ENCODE results near the gene LILRA1.
"Not testable (repeated sequence)": the region's sequence is repeated elsewhere in the genome, so short reads cannot be mapped to it uniquely, and the experiment has no call there.

Gene LILRA1

GRCh38 chr19:54624934-54625730 is 31.7 kb downstream of the LILRA1 start:
- DNase-seq (ENCODE audit: low spot score): not testable (repeated sequence)

- no peak for DNase-seq (ENCODE audit: low spot score)
Observed at GRCh38 chr19:54626757-54627156, 33.3 kb downstream of the LILRA1 start.

GRCh38 chr19:54627912-54628311 is 34.5 kb downstream of the LILRA1 start:
- DNase-seq (ENCODE audit: low spot score): not testable (repeated sequence)

GRCh38 chr19:54630262-54630661 is 36.8 kb downstream of the LILRA1 start, which contains the start of gene LILRB1:
TSS of gene LILRB1 (plus strand) at chr19:54630484. CDS start at chr19:54631074, 590 bp downstream.
- not testable (repeated sequence) for DNase-seq (ENCODE audit: low spot score)

- DNase-seq (ENCODE audit: low spot score): no peak
Observed at GRCh38 chr19:54630782-54631181, 37.4 kb downstream of the LILRA1 start.

GRCh38 chr19:54631489-54632337 is 38.3 kb downstream of the LILRA1 start:
- DNase-seq (ENCODE audit: low spot score): not testable (repeated sequence)

GRCh38 chr19:54632517-54632916 is 39.1 kb downstream of the LILRA1 start:
- not testable (repeated sequence) for DNase-seq (ENCODE audit: low spot score)

- no peak for DNase-seq (ENCODE audit: low spot score)
Observed at GRCh38 chr19:54633401-54633800, 40.0 kb downstream of the LILRA1 start.

GRCh38 chr19:54636081-54636480 is 42.6 kb downstream of the LILRA1 start:
- DNase-seq (ENCODE audit: low spot score): not testable (repeated sequence)

- no peak for DNase-seq (ENCODE audit: low spot score)
Observed at GRCh38 chr19:54638683-54639082, 45.3 kb downstream of the LILRA1 start.

- DNase-seq (ENCODE audit: low spot score): not testable (repeated sequence)
Observed at GRCh38 chr19:54642953-54643352, 49.5 kb downstream of the LILRA1 start.

- not testable (repeated sequence) for DNase-seq (ENCODE audit: low spot score)
Observed at GRCh38 chr19:54643583-54643982, 50.2 kb downstream of the LILRA1 start.

- no peak for DNase-seq (ENCODE audit: low spot score)
Observed at GRCh38 chr19:54644056-54644455, 50.6 kb downstream of the LILRA1 start.

- no peak for DNase-seq (ENCODE audit: low spot score)
Observed at GRCh38 chr19:54646331-54646841, 53.0 kb downstream of the LILRA1 start.

GRCh38 chr19:54648129-54648528 is 54.7 kb downstream of the LILRA1 start:
- no peak for DNase-seq (ENCODE audit: low spot score)

- DNase-seq (ENCODE audit: low spot score): no peak
Observed at GRCh38 chr19:54650108-54650655, 56.8 kb downstream of the LILRA1 start.

Data from germinal center (tissue), 1 donor.